ENCODE results near the gene SLC38A1.
"Not testable (repeated sequence)": the region's sequence is repeated elsewhere in the genome, so short reads cannot be mapped to it uniquely, and the experiment has no call there.

The SLC38A1 gene

GRCh38 chr12:46264057-46264456, 4.8 kb downstream of the SLC38A1 start:
- no peak for DNase-seq (ENCODE audit: low read depth in 2 of 2)

GRCh38 chr12:46263140-46264016, 5.5 kb downstream of the SLC38A1 start:
- DNase-seq (ENCODE audit: low read depth in 2 of 2), result no peak

GRCh38 chr12:46261646-46262045, 7.2 kb downstream of the SLC38A1 start:
- no peak for DNase-seq (ENCODE audit: low read depth in 2 of 2)

- no peak for DNase-seq (ENCODE audit: low read depth in 2 of 2)
Measured at GRCh38 chr12:46260913-46261476, 7.8 kb downstream of the SLC38A1 start.

DNA sequence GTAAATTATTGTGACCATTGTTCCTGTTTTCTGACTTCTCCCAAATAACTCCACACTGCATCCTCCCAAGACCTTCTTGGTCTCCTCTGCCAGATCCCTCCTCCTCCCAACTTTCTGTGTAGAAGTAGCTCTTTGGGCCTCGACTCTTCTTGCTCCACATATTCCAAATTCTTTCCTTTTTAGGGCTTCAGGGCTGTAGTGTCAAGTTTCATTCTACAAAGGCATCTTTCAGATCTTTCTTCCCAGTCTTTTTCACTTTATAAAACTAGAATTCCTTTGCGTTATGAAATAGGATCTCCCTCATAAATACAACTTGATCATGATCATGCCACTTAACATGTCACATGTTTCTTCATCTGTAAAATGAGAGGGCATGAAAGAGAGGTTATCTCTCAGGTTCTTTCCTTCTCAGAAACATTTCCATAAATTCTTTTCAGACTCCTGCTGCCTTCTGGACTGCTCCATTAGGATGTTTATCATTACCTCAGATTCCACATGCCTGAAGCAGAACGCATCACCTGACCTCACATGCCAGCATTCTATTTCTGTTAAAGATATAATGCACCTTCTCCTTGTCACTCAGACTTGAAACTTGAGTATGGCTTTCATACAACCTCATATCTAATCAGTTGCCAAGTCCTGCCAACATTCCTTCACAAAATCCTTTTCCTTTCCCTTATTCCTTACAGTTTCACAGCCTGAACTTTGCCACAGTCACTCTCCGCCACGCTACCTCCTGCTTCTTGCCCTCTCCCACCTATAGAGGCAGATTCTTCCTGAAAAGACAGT, 8.5 kb downstream of the SLC38A1 start:
- DNase-seq (ENCODE audit: low read depth in 2 of 2), result no peak

GRCh38 chr12:46259713-46260112, 9.1 kb downstream of the SLC38A1 start:
- DNase-seq (ENCODE audit: low read depth in 2 of 2), result no peak

DNA sequence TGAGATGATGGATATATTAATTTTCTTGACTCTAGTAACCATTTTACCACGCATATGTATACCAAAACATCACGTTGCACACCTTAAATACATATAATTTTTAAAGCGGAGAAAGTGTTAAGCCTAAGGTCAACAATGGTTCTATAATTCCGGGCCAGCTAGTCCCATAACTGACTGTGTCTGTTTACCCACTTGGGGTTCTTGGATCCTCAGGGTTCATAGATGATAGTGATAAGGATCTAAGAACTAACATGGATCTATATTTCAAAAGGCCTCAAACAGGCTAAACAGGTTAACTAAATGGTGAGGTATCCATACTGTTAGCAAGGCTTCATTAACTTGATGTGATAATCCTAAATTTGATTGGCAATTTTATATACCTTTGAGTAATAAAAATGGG, 9.8 kb downstream of the SLC38A1 start:
- DNase-seq (ENCODE audit: low read depth in 2 of 2), result no peak

DNA sequence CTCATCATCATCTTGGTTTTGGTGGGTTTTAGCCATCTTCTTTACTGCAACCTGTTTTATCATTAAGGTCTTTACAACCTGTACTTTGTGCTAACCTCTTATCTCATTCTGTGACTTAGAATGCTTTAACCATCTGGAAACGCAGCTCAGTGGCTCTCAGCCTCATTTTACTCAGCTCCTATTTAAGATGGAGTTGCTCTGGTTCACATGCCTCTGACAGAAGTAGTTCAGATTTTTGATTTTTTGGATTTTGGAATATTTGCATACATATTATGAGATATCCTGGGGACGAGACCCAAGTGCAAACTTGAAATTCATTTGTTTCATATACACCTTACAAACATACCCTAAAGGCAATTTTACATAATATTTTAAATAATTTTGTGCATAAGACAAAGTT, 10.7 kb downstream of the SLC38A1 start:
- DNase-seq (ENCODE audit: low read depth in 2 of 2), result no peak

DNA sequence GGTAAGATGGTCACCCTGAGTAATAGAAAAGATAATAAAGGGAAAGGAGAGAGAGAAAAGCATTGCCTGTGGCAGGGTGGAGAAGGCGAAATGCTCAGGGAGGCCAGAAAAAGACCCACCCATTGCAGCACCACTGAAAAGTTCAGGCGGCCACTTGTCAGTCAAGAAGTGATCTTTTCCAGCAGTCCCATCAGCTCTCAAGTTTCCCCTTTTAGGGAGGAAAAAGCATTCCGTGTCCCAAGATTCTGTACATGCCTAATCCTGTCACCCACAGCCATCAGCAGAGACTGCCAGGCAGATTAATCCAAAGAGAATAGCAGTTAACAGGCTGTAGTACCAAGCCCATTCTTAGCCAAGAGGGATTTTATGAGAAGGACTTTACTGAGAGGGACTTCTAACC, 11.9 kb downstream of the SLC38A1 start:
- no peak for DNase-seq (ENCODE audit: low read depth in 2 of 2)

DNA sequence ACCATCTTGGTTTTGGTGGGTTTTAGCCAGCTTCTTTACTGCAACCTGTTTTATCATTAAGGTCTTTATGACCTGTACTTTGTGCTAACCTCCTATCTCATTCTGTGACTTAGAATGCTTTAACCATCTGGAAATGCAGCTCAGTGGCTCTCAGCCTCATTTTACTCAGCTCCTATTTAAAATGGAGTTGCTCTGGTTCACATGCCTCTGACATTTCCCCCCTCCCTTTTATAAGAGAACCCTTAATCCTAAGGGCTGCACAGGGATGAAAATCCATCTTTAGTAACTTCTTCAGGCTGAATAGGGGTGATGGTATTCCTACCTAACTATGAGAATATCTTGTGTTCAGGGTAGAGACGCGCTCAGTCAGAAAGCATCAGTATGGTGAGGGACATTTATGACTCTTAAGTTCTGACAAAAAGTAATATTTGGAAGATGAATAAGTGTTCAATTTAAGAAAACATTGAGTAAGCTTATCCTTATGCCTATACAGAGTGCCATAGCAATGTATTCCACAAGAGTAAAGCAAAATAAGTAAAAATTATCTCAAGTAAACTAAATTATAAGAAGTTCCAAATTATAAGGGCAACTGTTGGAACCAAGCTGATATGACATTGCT, 15.2 kb downstream of the SLC38A1 start:
- no peak for DNase-seq (ENCODE audit: low read depth in 2 of 2)

- DNase-seq (ENCODE audit: low read depth in 2 of 2), result not testable (repeated sequence)
Measured at GRCh38 chr12:46251994-46252393, 16.8 kb downstream of the SLC38A1 start.

DNA sequence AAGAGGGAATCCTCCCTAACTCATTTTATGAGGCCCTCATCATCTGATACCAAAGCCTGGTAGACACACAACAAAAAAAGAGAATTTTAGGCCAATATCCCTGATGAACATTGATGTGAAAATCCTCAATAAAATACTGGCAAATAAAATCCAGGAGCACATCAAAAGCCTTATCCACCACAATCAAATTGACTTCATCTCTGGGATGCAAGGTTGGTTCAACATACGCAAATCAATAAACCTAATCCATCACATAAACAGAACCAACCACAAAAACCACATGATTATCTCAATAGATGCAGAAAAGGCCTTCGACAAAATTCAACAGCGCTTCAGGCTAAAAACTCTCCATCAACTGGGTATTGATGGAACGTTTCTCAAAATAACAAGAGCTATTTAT, 18.9 kb downstream of the SLC38A1 start:
- not testable (repeated sequence) for DNase-seq (ENCODE audit: low read depth in 2 of 2)

- no peak for DNase-seq (ENCODE audit: low read depth in 2 of 2)
Measured at GRCh38 chr12:46246021-46246700, 22.7 kb downstream of the SLC38A1 start.

GRCh38 chr12:46244997-46245396, 23.8 kb downstream of the SLC38A1 start:
- DNase-seq (ENCODE audit: low read depth in 2 of 2), result no peak

DNA sequence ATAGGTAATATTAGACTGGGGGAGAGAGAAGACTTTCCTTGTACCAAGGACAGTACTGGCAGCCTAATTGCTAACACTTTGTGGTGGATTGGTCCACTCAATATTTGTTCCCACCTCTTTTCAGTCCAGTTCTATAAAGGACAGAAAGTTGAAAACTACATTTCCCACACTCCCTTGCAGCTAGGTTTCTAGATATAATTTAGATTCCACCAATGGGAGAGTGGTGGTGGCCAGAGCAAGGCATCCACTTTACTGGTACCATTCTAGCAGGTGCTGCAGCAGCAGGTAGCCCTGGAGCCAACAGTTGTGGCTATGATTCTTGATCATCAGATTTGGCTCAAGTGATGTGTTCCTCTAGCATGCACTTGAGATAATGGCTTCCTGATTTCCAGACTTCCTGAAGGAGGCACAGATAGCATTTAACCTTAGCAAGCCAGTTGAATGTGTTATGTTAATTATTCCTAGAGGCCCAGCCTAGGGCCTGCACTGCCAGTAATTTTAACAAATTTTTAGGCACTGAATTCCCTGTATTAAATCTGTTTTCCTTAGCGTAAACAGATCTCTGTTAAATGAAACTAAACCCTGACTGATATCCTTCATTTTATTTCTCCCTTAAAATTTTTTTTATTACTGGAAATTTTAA, 24.4 kb downstream of the SLC38A1 start:
- no peak for DNase-seq (ENCODE audit: low read depth in 2 of 2)

DNA sequence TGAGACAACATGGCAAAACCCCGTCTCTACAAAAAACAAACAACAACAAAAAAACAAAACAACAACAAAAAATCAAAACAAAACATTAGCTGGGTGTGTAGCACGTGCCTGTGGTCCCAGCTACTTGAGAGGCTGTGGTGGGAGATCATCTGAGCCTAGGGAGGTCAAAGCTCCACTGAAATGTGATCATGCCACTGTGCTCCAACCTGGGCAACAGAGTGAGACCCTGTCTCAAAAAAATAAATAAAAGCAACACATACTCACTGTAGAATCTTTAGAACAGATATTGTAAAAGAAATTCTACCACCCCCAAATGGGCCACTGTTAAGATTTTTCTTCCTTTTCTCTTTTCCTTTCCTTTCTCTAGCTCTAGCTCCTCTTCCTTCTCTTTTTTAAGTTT, 26.3 kb downstream of the SLC38A1 start:
- DNase-seq (ENCODE audit: low read depth in 2 of 2), result no peak

GRCh38 chr12:46240436-46240835, 28.4 kb downstream of the SLC38A1 start:
- DNase-seq (ENCODE audit: low read depth in 2 of 2), result no peak

DNA sequence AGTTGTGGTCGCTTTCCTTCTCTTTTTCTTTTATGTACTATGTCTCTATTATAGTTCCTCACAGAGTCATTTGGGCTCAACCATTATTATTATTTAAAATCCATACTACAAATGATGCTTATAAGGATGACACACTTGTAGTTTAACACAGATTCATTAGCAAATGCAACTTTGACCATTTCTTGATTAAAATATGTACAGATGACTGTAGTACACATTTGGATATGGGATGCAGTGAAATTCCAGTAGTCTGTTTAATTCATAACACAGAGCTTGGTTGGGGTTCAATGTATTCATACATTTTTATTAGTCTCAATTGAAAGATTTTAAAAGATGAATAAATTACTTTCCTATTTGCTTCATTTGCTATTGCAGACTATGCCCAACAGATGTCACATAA, 30.0 kb downstream of the SLC38A1 start:
- no peak for DNase-seq (ENCODE audit: low read depth in 2 of 2)

DNA sequence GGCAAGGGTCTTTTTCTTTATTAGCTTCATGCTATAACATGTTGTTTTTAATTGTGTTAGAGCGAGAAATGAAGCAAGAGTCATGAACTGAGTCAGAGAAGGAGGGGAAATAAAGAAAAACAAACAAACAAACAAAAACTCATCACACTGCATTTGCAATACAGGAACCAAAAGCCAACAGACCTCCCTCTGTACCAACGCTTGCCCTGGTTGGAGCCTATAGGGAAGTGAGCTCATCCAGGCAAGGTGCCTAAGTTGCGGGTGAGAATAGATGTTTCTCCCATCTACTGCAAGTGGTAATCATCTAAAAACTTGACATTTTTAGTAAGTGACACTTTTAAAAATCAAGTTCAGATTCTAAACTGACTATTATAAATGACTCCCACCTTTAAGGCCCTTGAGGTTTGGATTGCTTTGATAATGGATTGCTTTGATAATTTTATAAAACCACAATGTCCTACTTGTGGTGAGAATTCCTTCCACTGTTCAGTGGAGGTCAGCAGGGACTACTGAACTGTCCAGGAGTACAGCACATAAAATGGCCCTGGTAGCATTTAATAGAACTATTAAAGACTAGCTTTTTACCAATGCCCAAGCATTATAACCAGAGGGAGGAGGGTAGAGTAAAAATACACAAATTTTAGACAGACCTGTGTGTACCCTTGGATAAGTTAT, 31.3 kb downstream of the SLC38A1 start:
- DNase-seq (ENCODE audit: low read depth in 2 of 2), result no peak

GRCh38 chr12:46234000-46234399, 34.8 kb downstream of the SLC38A1 start:
- DNase-seq (ENCODE audit: low read depth in 2 of 2), result no peak

DNA sequence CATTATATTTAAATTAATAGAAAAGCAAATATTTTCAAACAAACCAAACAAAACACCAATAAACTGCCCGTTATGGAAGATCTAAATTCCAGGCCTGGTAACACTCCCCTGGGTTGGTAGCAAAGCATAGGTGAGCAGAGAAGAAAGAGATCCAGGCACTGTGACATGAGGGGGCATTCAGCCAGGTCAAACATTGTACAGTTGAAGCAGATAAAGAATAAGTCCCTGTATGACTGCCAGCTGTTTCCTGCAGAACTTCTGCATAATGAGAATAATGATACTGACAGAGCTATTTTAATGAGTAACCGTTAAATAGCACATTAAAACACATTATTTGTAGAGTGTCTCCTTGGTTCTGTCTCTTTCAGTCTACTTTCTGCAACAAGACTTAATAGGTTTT, 35.4 kb downstream of the SLC38A1 start:
- DNase-seq (ENCODE audit: low read depth in 2 of 2), result no peak

All from stimulated activated CD4-positive, alpha-beta T cell treated with anti-CD3 and anti-CD28 coated beads, Interleukin-12 subunit alpha, Interleukin-12 subunit beta, amount 100 ng/mL, for 24 hours (primary cell).